Thymus (tissue), 11 donors: Measurements from ENCODE around the gene MFAP3L. TPM values are rescaled to one million over a fixed set of nuclear protein-coding genes. Genes with fewer than 3 reads are reported as not detected.
"Not testable (repeated sequence)": the region's sequence is repeated elsewhere in the genome, so short reads cannot be mapped to it uniquely, and the experiment has no call there.

Experiments
- DNase-seq, 9 donors: peaks; one replicate each; pipeline ENCODE4 v3.0.0-alpha.2; 2013; ENCODE audit warnings: low spot score in 9 of 9, low read depth in 6 of 9, missing footprints in 1 of 9
- H3K27ac ChIP-seq, 2 donors: one replicate each; pipeline ENCODE4 v1.5.1; 2013; ENCODE audit warnings: control low read depth in 1 of 2, low read depth in 1 of 2, low read length in 1 of 2, mild to moderate bottlenecking in 1 of 2, moderate library complexity in 1 of 2
- H3K27me3 ChIP-seq, 2 donors: one replicate each; pipeline ENCODE4 v1.5.1; 2013; ENCODE audit warnings: low read length in 1 of 2; ENCODE audit not compliant: control insufficient read depth in 2 of 2, insufficient read depth in 1 of 2
- H3K36me3 ChIP-seq, 2 donors: one replicate each; pipeline ENCODE4 v1.5.1; 2013; ENCODE audit warnings: low read length in 1 of 2, mild to moderate bottlenecking in 1 of 2, moderate library complexity in 1 of 2; ENCODE audit not compliant: control insufficient read depth in 2 of 2, insufficient read depth in 2 of 2
- H3K4me1 ChIP-seq, 2 donors: one replicate each; pipeline ENCODE4 v1.5.1; 2013; ENCODE audit warnings: low read length in 2 of 2; ENCODE audit not compliant: control insufficient read depth in 2 of 2, insufficient read depth in 2 of 2
- H3K4me3 ChIP-seq, 2 donors: one replicate each; pipeline ENCODE4 v1.5.1; 2013; ENCODE audit warnings: low read length in 2 of 2, control low read depth in 1 of 2, mild to moderate bottlenecking in 1 of 2
- H3K9me3 ChIP-seq, 2 donors: one replicate each; pipeline ENCODE4 v1.5.1; 2013; ENCODE audit warnings: low read length in 1 of 2, mild to moderate bottlenecking in 1 of 2; ENCODE audit not compliant: control insufficient read depth in 2 of 2, insufficient read depth in 1 of 2
- WGBS: extraction: QIAGEN DNeasy Blood & Tissue Kit; methylation state at CpG from one replicate; pipeline ENCODE4 v1.1.7; 2013; 5-methylcytosine and 5-hydroxymethylcytosine counted together
- polyA plus RNA-seq: library from polyadenylated mRNA; stranded (reverse); fragments of 200-250 nt; gene quantifications from one replicate; pipeline ENCODE4 v1.2.3, GENCODE V29; 2013
- total RNA-seq: library from RNA; stranded (reverse); fragments of 120-200 nt; gene quantifications from one replicate; pipeline ENCODE4 v1.2.4, GENCODE V29; 2013
- donor health status: healthy.

The MFAP3L gene
- total and polyA plus RNA-seq, 2 donors = 0.80 to 1.5 TPM

GRCh38 chr4:169959254-169959653 is 66.9 kb downstream of the MFAP3L start:
- no peak for DNase-seq
- H3K27ac ChIP-seq = no peak overlapping the region
- H3K36me3 ChIP-seq = no peaks in the 10 kb centered on the region
- H3K9me3 ChIP-seq = no peaks in the 10 kb centered on the region
- no peaks in the 10 kb centered on the region for H3K4me1 ChIP-seq
- H3K27me3 ChIP-seq = no peaks in the 10 kb centered on the region
- no peak overlapping the region for H3K4me3 ChIP-seq
- 93% methylated on average over 3 of the region's 3 CpGs for WGBS

DNA sequence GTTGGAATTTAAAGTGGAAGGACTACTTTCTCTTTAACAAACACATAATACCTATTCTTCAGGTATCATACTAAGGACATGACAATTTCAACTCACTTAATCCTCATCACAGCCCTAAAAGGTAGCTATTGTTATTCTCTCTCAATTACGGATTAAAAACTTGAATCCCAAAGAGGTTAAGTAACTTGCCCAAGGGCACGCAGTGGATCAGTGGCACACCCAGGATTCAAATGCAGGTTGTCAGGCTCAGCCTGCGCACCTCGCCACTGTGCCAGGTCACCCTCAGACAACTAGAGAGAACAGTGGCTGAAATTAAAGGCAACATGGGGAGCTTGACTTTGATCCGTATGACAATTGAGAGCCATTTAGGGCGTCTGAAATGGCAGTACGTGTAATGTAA is 67.6 kb downstream of the MFAP3L start:
- Histone ChIP-seq H3K36me3 (no peaks in the 10 kb centered on the region), H3K27ac (no peak overlapping the region), H3K4me3 (no peak overlapping the region), H3K4me1 (no peaks in the 10 kb centered on the region), H3K9me3 (no peaks in the 10 kb centered on the region), H3K27me3 (no peaks in the 10 kb centered on the region)
- WGBS = 96% methylated on average over 7 of the region's 7 CpGs
- DNase-seq = no peak

DNA sequence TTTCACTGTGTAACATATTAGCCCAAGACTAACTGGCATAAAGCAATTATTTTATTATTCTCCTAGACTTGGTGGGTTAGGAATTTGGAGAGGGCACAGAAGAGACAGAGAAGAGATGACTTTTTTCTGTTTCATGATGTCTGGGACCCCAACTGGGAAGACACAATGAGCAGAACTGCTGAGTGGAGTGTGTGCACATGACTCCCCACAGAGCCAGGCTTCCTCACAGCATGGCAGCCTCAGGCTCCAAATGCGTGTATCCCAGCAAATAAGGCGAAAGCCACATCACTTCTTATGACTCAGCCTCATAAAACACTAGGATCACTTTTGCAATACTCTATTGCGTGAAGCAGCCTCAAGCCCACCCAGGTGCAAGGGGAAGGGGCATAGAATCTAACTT is 68.4 kb downstream of the MFAP3L start:
- no peaks in the 10 kb centered on the region for H3K27me3 ChIP-seq
- WGBS = 96% methylated on average over 3 of the region's 3 CpGs
- H3K9me3 ChIP-seq = no peaks in the 10 kb centered on the region

DNA sequence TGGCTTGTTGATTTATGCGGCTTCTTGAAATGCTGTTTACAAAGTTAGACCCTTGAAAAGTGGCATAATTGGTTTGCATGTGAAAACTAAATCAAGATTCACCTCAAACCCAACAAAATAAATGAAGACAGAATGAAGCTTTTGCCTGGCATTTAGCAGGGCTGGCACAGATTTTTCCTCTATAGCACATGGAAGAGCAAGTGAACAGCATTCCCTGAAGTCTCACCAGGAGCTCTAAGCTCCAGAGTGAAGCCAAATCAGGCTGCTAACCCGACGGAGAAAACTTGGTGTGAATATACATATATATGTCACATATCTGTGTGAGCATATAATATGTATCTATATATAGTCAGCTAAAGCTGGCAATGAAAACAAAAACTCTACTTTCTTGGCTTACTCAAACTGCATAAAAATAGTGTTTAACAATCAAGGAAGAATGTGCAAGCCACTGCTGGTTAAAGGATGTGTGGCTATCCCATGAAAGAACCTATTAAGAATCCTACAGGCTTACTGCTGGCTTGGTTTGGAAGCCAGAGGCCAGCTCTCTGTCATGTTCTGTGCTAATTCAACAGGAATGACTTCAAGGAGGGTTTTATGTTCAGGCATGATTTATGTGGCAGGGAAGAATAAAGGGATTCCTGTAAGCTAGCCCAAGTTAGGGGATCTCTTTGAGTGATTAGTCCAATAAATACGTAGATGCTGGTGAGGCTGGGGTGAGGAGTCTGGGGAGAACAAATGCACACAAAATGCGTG is 69.9 kb downstream of the MFAP3L start:
- 76% methylated on average over 5 of the region's 5 CpGs for WGBS
- DNase-seq = no peak
- Histone ChIP-seq H3K4me3 (no peak overlapping the region), H3K36me3 (no peaks in the 10 kb centered on the region), H3K4me1 (no peaks in the 10 kb centered on the region), H3K27me3 (no peaks in the 10 kb centered on the region), H3K9me3 (no peaks in the 10 kb centered on the region), H3K27ac (no peak overlapping the region)

More for the DNA sequence above, 68.4 kb downstream of the MFAP3L start:
- Histone ChIP-seq H3K4me1 (no peaks in the 10 kb centered on the region), H3K36me3 (no peaks in the 10 kb centered on the region), H3K27ac (no peak overlapping the region), H3K4me3 (no peak overlapping the region)
- DNase-seq = no peak

- Histone ChIP-seq H3K36me3 (no peaks in the 10 kb centered on the region), H3K4me1 (no peaks in the 10 kb centered on the region), H3K9me3 (no peaks in the 10 kb centered on the region), H3K4me3 (no peak overlapping the region), H3K27me3 (no peaks in the 10 kb centered on the region), H3K27ac (no peak overlapping the region)
- 96% methylated on average over 5 of the region's 5 CpGs for WGBS
- DNase-seq = no peak
Measured at GRCh38 chr4:169955521-169955920, 70.7 kb downstream of the MFAP3L start.

GRCh38 chr4:169952236-169953002 is 73.8 kb downstream of the MFAP3L start:
- H3K27ac ChIP-seq = no peak overlapping the region
- H3K36me3 ChIP-seq = no peaks in the 10 kb centered on the region
- H3K4me3 ChIP-seq = no peak overlapping the region
- DNase-seq = no peak
- no peaks in the 10 kb centered on the region for H3K4me1 ChIP-seq
- 6% methylated on average over 4 of the region's 4 CpGs for WGBS
- H3K9me3 ChIP-seq = no peaks in the 10 kb centered on the region
- no peaks in the 10 kb centered on the region for H3K27me3 ChIP-seq

GRCh38 chr4:169948271-169948670 is 77.9 kb downstream of the MFAP3L start:
- no peaks in the 10 kb centered on the region for H3K27me3 ChIP-seq
- 90% methylated on average over 3 of the region's 3 CpGs for WGBS
- no peaks in the 10 kb centered on the region for H3K4me1 ChIP-seq
- no peak for DNase-seq
- H3K4me3 ChIP-seq = no peak overlapping the region
- no peaks in the 10 kb centered on the region for H3K36me3 ChIP-seq
- H3K9me3 ChIP-seq = no peaks in the 10 kb centered on the region
- H3K27ac ChIP-seq = no peak overlapping the region

GRCh38 chr4:169945636-169946035 is 80.6 kb downstream of the MFAP3L start:
- 84% methylated on average over 1 of the region's 1 CpG for WGBS

GRCh38 chr4:169943601-169944000 is 82.6 kb downstream of the MFAP3L start:
- DNase-seq, H3K4me3 ChIP-seq, H3K9me3 ChIP-seq, H3K36me3 ChIP-seq, H3K27me3 ChIP-seq, H3K27ac ChIP-seq, H3K4me1 ChIP-seq: not testable (repeated sequence)
- 94% methylated on average over 6 of the region's 6 CpGs for WGBS

More at GRCh38 chr4:169945636-169946035, 80.6 kb downstream of the MFAP3L start:
- Histone ChIP-seq H3K27me3 (no peaks in the 10 kb centered on the region), H3K4me1 (no peaks in the 10 kb centered on the region), H3K27ac (no peak overlapping the region), H3K4me3 (no peak overlapping the region), H3K36me3 (no peaks in the 10 kb centered on the region), H3K9me3 (no peaks in the 10 kb centered on the region)
- no peak for DNase-seq
